Astrocyte of the cerebellum (primary cell): Measurements from ENCODE around the gene CRIP1.

Source experiments
- DNase-seq: peaks from one replicate; pipeline ENCODE4 v3.0.0-alpha.2; 2011; ENCODE audit warnings: low read depth
- H3K4me3 ChIP-seq: 2 replicates; pipeline ENCODE4 v1.5.1; 2011; ENCODE audit warnings: mild to moderate bottlenecking, low read depth, low read length, moderate library complexity
- in situ Hi-C: cut with HindIII; loops from 2 replicates; pipeline ENCODE4 v1.10.0; 2017; ENCODE audit warnings: low sequenced_read_pairs
- TF ChIP-seq, protein P1 (sequence below): IDR thresholded peaks from 2 replicates; pipeline ENCODE4 v1.5.1; 2012; ENCODE audit warnings: low read length, low read depth, moderate library complexity, mild to moderate bottlenecking; ENCODE audit errors: missing control alignments

CRIP1 gene

DNA sequence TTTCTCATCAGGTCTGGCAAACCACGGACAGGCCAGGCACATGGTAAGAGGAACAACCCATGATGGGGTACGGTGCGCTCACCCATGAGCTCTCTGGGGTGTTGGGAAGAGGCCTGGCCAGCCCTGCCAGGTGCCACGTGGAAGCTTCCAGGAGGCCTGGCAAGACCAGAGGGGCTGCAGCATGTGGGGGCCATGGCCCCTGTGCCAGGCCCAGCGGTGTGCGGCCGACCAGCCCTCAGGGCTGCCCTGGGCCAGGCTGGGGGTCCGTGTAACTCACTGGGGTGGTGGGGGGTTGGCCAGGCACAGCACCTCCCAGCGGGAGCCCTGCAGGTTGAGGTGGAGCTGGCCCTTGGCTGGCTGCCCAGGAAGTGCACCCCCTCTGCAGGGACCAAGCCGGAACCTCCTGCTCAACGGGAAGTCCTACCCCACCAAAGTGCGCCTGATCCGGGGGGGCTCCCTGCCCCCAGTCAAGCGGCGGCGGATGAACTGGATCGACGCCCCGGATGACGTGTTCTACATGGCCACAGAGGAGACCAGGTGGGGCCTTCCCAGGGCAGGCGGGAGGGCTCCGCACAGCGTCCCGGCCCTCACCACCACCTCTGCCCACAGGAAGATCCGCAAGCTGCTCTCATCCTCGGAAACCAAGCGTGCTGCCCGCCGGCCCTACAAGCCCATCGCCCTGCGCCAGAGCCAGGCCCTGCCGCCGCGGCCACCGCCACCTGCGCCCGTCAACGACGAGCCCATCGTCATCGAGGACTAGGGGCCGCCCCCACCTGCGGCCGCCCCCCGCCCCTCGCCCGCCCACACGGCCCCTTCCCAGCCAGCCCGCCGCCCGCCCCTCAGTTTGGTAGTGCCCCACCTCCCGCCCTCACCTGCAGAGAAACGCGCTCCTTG, 17.0 kb upstream of the CRIP1 start:
- H3K4me3 ChIP-seq, result no peak overlapping the region
- DNase-seq, result no peak
- TF ChIP-seq, protein P1, sequence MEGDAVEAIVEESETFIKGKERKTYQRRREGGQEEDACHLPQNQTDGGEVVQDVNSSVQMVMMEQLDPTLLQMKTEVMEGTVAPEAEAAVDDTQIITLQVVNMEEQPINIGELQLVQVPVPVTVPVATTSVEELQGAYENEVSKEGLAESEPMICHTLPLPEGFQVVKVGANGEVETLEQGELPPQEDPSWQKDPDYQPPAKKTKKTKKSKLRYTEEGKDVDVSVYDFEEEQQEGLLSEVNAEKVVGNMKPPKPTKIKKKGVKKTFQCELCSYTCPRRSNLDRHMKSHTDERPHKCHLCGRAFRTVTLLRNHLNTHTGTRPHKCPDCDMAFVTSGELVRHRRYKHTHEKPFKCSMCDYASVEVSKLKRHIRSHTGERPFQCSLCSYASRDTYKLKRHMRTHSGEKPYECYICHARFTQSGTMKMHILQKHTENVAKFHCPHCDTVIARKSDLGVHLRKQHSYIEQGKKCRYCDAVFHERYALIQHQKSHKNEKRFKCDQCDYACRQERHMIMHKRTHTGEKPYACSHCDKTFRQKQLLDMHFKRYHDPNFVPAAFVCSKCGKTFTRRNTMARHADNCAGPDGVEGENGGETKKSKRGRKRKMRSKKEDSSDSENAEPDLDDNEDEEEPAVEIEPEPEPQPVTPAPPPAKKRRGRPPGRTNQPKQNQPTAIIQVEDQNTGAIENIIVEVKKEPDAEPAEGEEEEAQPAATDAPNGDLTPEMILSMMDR, result no peak
- in situ Hi-C loops, result no loop called here

DNA sequence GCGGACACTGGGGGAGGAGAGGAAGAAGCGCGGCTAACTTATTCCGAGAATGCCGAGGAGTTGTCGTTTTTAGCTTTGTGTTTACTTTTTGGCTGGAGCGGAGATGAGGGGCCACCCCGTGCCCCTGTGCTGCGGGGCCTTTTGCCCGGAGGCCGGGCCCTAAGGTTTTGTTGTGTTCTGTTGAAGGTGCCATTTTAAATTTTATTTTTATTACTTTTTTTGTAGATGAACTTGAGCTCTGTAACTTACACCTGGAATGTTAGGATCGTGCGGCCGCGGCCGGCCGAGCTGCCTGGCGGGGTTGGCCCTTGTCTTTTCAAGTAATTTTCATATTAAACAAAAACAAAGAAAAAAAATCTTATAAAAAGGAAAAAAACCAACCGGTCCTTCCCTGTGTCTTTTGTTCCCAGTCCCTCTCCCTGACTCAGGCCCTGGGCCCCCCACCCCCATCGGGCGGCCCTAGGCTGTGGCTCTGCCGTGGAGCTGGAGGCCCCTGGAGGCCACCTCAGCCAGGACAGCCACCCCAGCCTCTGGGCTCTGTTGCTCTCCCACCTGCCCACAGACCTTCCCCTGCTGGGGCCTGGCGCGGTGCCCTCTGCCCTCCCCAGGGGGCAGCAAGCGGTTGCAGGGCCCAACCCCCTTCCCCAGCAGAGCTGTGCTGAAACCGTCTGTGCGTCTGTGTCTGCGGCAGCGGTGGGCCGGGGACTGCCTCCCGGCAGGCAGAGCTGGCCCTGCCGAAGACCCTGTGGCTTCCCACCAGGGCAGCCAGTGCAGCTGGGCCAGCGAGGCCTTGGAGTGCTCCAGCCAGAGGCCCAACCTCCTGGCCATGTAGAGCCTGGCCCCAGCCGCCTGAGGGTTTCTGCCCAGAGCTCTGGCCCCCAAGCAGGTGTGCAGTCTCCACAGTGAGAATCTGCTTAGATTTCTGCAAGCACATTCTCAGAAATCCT, 16.1 kb upstream of the CRIP1 start:
- TF ChIP-seq, protein P1, result no peak
- no peak overlapping the region for H3K4me3 ChIP-seq
- no peak for DNase-seq
- in situ Hi-C loops, result no loop called here

DNA sequence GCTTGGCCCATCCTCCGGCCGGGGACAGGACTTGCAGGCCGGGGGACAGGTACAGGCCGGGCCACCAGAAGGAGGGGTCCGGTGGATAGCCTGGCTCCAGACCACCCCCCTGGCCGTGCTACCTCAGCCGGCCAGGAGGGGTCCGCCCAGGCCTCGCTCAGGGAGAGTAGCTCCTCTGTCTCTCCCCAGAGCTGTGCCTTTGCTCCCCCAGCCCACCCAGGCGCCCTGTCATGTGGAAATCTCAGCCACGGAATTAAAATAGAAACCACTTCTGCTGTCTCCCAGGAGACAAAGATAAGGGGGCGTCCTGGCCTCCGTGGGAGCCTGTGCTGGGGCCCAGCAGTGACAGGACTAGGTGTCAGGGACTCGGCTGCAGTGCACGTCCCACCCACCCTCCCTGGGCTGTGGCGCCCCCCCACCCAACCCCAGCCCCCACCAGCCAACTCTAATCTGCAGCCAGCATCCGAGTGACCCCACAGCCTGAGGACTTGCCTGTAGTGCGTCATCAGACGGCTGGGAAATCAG, 15.3 kb upstream of the CRIP1 start:
- in situ Hi-C loops, result no loop called here
- no peak for DNase-seq
- TF ChIP-seq, protein P1, result peak; percentile 35
- no peak overlapping the region for H3K4me3 ChIP-seq

DNA sequence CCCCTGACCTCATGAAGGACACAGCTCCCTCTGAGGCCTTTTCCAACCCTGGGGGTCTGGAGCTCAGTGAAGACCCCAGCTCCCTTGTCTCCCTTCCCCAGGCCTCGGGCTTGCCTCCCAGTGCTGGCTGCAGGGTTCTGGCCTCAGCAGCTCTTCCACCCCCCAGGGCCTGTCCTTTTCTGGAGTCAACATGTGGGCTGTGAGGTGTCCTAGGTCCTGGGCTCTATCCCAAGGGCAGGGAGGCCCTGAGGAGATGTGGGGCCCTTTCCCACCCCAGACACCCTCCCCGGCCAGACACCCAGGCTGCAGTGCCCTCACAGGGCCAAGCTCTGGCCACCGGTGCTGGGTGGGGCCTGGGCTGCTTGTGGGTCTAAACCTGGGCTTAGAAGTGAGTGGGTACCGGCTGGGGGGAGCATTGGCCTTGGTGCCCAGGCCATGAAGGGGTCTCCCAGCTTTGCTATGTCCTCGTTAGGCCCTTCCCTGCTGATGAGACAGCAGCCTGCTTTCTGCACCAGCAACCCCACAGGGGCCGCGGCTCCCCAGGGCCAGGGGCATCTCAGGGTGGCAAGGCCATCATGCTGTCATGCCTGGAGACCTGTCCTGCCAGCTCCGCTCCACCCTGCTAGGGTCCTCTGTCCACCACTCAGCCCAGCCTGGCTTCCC, 14.7 kb upstream of the CRIP1 start:
- in situ Hi-C loops, result no loop called here
- no peak for DNase-seq
- TF ChIP-seq, protein P1, result no peak
- no peak overlapping the region for H3K4me3 ChIP-seq

DNA sequence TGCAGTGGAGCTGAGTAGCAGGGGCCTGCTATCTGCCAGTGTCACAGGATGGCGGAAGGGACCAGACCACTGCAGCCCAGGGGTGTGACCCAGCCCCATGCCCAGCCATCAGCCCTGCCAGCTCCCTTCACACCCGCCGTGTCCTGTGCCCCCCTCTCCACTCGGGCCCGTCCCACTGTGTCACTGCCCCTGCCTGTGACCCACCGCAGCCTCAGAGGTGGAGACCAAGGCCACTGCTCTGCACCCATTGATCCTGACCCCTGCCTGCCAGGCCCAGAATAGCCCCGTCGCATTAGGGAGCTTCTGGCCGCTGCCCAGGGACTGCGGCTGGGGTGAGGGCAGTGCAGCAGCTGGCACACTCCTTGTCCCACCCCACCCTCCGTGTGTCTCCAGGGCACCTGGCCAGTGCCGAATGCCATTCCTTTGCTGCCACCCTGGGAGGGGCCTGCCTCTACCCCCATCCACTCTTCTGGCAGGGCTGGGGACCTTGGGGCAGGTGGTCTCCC, 14.1 kb upstream of the CRIP1 start:
- DNase-seq, result no peak
- TF ChIP-seq, protein P1, result no peak
- no peak overlapping the region for H3K4me3 ChIP-seq
- in situ Hi-C loops, result no loop called here

DNA sequence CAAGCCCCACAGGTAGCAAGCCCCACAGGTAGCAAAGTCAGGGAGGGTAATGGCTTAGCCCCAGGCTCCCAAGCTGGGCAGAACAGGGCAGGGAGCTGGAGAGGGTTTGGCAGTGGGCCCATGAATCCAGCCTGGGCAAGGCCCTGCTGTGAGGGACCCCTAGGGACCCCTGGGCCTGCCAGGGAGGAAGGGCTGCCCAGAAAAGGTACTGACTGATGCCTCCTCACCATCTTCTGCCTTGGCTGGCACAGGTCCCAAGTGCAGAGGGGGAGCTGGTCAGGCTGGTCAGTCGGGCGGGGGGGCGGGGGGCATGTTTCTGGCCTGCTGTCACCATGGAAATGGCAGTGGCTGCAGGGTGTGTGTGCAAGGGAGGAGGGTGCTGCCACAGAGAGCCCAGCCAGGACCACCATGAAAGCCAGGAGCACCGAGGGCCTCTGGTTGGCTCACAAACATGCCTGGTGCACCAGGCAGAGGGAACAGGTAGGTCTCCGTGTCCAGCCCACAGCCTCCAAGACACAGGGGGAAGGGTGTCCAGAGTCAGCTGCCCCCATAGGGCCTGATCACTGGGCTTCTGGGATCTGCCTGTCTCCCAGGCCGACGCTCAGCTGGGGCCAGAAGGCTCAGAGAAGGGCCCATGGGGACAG, 13.5 kb upstream of the CRIP1 start:
- H3K4me3 ChIP-seq, result no peak overlapping the region
- in situ Hi-C loops, result no loop called here
- no peak for DNase-seq
- TF ChIP-seq, protein P1, result no peak
